Neural cell (in vitro differentiated cells): ENCODE data around the gene IFITM2.

Experiments used
- CTCF ChIP-seq: fragments of 450-650 bp; IDR thresholded peaks from 2 replicates; pipeline ENCODE4 v1.5.1; 2014; ENCODE audit warnings: antibody characterized with exemption, mild to moderate bottlenecking, moderate library complexity; ENCODE audit not compliant: poor library complexity, severe bottlenecking
- EZH2 ChIP-seq: fragments of 200-600, 300-800 bp; shearing (Covaris generic), sonication (generic); IDR thresholded peaks from 2 replicates; pipeline ENCODE4 v1.6.1; 2014; ENCODE audit warnings: antibody characterized with exemption, low read length, borderline replicate concordance, mild to moderate bottlenecking; ENCODE audit not compliant: insufficient read depth, poor library complexity, severe bottlenecking

- TF ChIP-seq CTCF (no peak), EZH2 (no peak)
Measured at GRCh38 chr11:269146-269890, 38.3 kb upstream of the IFITM2 start.
